Hepatocyte (in vitro differentiated cells): Measurements from ENCODE around the gene SNX21. TPM values are rescaled to one million over a fixed set of nuclear protein-coding genes. Genes with fewer than 3 reads are reported as not detected.
A peak's percentile ranks its signal among the peaks of the same experiment; 100 is the strongest.

Experiments
- DNase-seq: peaks from one replicate; pipeline ENCODE4 v3.0.0-alpha.2; 2016; ENCODE audit warnings: low spot score
- H2AFZ ChIP-seq: fragments of 200-600 bp; sonication (generic); 2 replicates; pipeline ENCODE4 v1.6.0; 2016; ENCODE audit warnings: antibody characterized with exemption, mild to moderate bottlenecking
- H3K27ac ChIP-seq: fragments of 200-600 bp; sonication (generic); 2 replicates; pipeline ENCODE4 v1.5.1; 2016; ENCODE audit warnings: mild to moderate bottlenecking
- H3K27me3 ChIP-seq: fragments of 200-600 bp; sonication (generic); 2 replicates; pipeline ENCODE4 v1.6.1; 2016
- H3K36me3 ChIP-seq: fragments of 200-600 bp; sonication (generic); replicated peaks from 2 replicates; pipeline ENCODE4 v1.5.1; 2016; ENCODE audit warnings: low read depth; ENCODE audit not compliant: insufficient read depth
- H3K4me1 ChIP-seq: fragments of 200-600 bp; sonication (generic); 2 replicates; pipeline ENCODE4 v1.5.1; 2016; ENCODE audit warnings: mild to moderate bottlenecking, moderate library complexity; ENCODE audit not compliant: insufficient read depth
- H3K4me2 ChIP-seq: fragments of 200-600 bp; sonication (generic); 2 replicates; pipeline ENCODE4 v1.6.0; 2016
- H3K4me3 ChIP-seq: fragments of 200-600 bp; sonication (generic); 2 replicates; pipeline ENCODE4 v1.5.1; 2016; ENCODE audit warnings: mild to moderate bottlenecking
- H3K79me2 ChIP-seq: fragments of 200-600 bp; sonication (generic); 2 replicates; pipeline ENCODE4 v1.6.0; 2017; ENCODE audit warnings: mild to moderate bottlenecking
- H3K9me2 ChIP-seq: fragments of 200-600 bp; sonication (generic); replicated peaks from 2 replicates; pipeline ENCODE4 v1.6.0; 2017; ENCODE audit warnings: mild to moderate bottlenecking; ENCODE audit not compliant: insufficient read depth
- H3K9me3 ChIP-seq: fragments of 200-600 bp; sonication (generic); 2 replicates; pipeline ENCODE4 v1.5.1; 2016; ENCODE audit warnings: low read depth, mild to moderate bottlenecking
- H4K20me1 ChIP-seq: fragments of 200-600 bp; sonication (generic); 2 replicates; pipeline ENCODE4 v1.6.0; 2016; ENCODE audit warnings: mild to moderate bottlenecking; ENCODE audit not compliant: insufficient read depth, poor library complexity, severe bottlenecking
- EZH2 ChIP-seq: fragments of 200-600 bp; sonication (generic); IDR thresholded peaks from 2 replicates; pipeline ENCODE4 v1.6.1; 2016; ENCODE audit warnings: antibody characterized with exemption, mild to moderate bottlenecking, borderline replicate concordance
- EZH2phosphoT487 ChIP-seq: fragments of 200-600 bp; sonication (generic); IDR thresholded peaks from one replicate; pipeline ENCODE4 v1.6.1; 2018; ENCODE audit warnings: antibody characterized with exemption, mild to moderate bottlenecking, low read depth, moderate library complexity; ENCODE audit not compliant: unreplicated experiment, severe bottlenecking
- WGBS: methylation state at CpG from one replicate; pipeline ENCODE4 v1.1.6; 2016; ENCODE audit warnings: low lambda C conversion rate; ENCODE audit errors: missing lambda C conversion rate; 5-methylcytosine and 5-hydroxymethylcytosine counted together
- polyA plus RNA-seq: library from polyadenylated mRNA; unstranded; fragments of >200 nt; fragmentation: Nextera tagmentation; extraction: Ambion mirVana; gene quantifications from 2 replicates; pipeline ENCODE4 v1.2.1, GENCODE V29; 2016
- total RNA-seq: library from RNA; depleted of rRNA; stranded (reverse); fragments of >200 nt; gene quantifications from 2 replicates; pipeline ENCODE4 v1.2.3, GENCODE V29; 2014
- TF ChIP-seq, protein P1 (sequence below): fragments of 200-600 bp; sonication (generic); IDR thresholded peaks from 2 replicates; pipeline ENCODE4 v1.5.1; 2016; ENCODE audit warnings: antibody characterized with exemption, mild to moderate bottlenecking; ENCODE audit not compliant: poor library complexity

Gene SNX21
- total and polyA plus RNA-seq, 2 experiments from 2014 or later, result 30.0 to 32.1 TPM

DNA sequence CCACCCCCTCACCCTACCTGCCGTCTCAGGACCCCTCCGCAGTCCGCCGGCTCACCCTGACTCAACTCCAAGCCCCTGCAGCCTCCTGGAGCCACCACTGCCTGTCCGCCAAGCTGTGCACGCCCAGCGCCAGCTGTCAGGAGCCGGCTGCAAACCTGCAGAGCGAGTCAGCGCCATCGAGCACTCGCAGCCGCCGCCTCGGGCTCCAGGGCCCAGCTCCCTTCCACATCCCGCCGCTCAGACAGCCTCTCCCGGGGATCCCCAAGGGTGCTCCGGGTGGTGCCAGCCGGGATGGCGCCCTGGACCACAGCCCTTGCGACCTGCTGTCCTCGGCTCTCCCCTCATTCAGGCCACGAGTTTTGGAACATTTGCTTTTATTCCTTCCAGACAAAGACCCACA lies 10.7 kb upstream of the SNX21 start:
- no peak for DNase-seq
- Histone ChIP-seq H3K27me3 (no peaks in the 10 kb centered on the region), H3K4me1 (peaks cover 4% of the 10 kb centered on the region), H3K4me3 (no peak overlapping the region), H3K36me3 (no peaks in the 10 kb centered on the region), H3K79me2 (no peaks in the 10 kb centered on the region), H2AFZ (no peak overlapping the region), H3K27ac (no peak overlapping the region), H3K9me3 (no peaks in the 10 kb centered on the region), H3K4me2 (no peak overlapping the region), H3K9me2 (no peaks in the 10 kb centered on the region), H4K20me1 (no peaks in the 10 kb centered on the region)
- 74% methylated on average over 23 of the region's 24 CpGs for WGBS
- TF ChIP-seq, protein P1, sequence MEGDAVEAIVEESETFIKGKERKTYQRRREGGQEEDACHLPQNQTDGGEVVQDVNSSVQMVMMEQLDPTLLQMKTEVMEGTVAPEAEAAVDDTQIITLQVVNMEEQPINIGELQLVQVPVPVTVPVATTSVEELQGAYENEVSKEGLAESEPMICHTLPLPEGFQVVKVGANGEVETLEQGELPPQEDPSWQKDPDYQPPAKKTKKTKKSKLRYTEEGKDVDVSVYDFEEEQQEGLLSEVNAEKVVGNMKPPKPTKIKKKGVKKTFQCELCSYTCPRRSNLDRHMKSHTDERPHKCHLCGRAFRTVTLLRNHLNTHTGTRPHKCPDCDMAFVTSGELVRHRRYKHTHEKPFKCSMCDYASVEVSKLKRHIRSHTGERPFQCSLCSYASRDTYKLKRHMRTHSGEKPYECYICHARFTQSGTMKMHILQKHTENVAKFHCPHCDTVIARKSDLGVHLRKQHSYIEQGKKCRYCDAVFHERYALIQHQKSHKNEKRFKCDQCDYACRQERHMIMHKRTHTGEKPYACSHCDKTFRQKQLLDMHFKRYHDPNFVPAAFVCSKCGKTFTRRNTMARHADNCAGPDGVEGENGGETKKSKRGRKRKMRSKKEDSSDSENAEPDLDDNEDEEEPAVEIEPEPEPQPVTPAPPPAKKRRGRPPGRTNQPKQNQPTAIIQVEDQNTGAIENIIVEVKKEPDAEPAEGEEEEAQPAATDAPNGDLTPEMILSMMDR, result no peak
- no peak for TF ChIP-seq EZH2phosphoT487

DNA sequence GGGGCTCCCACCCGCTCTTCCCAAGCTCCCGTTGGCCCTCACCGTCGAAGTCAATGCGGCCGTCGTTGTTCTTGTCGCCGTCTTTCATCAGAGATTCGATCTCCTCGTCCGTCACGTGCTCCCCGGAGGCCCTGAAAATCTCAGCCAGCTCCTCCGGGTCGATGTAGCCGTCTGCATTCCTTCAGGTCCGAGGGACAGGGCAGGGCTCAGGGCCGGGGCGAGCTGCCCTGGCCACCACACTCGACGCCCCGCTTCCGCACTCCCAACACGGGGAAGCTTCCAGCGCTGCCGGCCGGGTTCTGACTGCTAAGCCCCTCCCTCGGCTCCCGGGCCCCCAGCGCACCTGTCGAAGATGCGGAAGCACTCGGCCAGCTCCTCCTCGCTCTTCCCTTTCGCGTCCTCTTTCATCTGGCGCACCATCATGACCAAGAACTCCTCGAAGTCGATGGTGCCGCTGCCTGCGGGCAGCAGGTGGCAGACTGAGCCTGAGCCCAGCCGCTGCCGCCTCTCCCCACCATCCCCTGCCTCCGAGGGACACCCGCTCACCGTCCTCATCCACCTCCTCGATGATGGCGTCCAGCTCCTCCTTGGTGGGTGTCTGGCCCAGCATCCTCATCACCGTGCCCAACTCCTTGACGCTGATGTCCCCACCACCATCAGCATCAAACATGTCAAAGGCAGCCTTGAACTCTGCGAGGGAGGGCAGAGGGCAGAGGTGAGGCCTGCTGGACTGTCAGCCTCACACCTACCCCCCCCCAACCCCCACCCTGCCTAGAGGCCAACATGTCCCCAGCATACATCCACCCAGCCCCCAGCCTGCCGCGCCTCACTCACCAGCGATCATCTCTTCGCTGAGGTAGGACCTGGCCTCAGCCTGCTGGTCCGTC lies 9.4 kb upstream of the SNX21 start:
- Histone ChIP-seq H2AFZ (peak overlapping the region; percentile 45), H3K27ac (no peak overlapping the region), H3K9me2 (no peaks in the 10 kb centered on the region), H3K36me3 (no peaks in the 10 kb centered on the region), H3K9me3 (no peaks in the 10 kb centered on the region), H3K4me2 (peak overlapping the region; percentile 68), H3K79me2 (no peaks in the 10 kb centered on the region), H3K4me1 (peaks cover 4% of the 10 kb centered on the region), H4K20me1 (no peaks in the 10 kb centered on the region), H3K4me3 (no peak overlapping the region), H3K27me3 (no peaks in the 10 kb centered on the region)
- WGBS, result 39% methylated on average over 41 of the region's 57 CpGs
- peak; percentile 59 for DNase-seq
- TF ChIP-seq, protein P1, result peak; percentile 52
- TF ChIP-seq EZH2, result no peak

DNA sequence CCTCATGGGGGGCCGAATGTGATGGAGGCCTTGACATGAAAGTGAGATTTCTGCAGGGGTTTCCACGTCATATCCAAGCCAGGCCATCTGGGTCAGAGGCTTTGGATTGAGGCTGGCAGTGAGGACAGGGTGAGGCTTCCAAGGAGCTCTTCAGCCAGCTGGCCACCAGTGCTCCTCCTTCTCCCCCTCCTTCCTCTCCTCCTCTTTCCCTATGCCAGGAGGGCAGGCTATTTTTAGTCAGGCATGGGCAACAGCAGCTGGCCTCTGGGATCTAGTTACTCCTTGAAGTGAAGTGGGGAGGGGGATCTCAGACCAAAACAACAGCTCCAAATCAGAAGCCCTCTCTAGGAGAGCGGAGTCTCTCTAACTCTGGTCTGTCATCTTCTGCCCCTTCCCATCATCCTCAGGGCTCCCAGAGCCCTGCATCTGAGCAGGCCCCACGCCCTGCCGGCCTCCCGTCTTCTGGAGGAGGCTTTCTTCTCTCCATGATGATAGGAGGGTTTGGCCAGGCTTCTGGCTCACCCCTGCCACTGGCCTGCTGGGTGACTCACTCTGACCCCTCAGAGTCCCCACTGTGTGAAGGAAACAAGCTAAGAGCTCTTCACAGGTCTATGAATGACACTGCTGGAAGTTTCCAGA lies 7.1 kb upstream of the SNX21 start:
- no peak overlapping the region for H2AFZ ChIP-seq
- H3K36me3 ChIP-seq, result no peaks in the 10 kb centered on the region
- H4K20me1 ChIP-seq, result no peaks in the 10 kb centered on the region
- no peaks in the 10 kb centered on the region for H3K9me2 ChIP-seq
- no peaks in the 10 kb centered on the region for H3K27me3 ChIP-seq
- no peaks in the 10 kb centered on the region for H3K9me3 ChIP-seq
- H3K4me1 ChIP-seq, result peaks cover 4% of the 10 kb centered on the region
- H3K4me2 ChIP-seq, result no peak overlapping the region
- no peak for DNase-seq
- H3K4me3 ChIP-seq, result no peak overlapping the region
- H3K27ac ChIP-seq, result no peak overlapping the region
- TF ChIP-seq, protein P1, result no peak
- TF ChIP-seq EZH2phosphoT487 (no peak), EZH2 (no peak)
- H3K79me2 ChIP-seq, result no peaks in the 10 kb centered on the region
- WGBS, result 66% methylated on average over 6 of the region's 6 CpGs
